ENCODE measurements around the gene GPLD1.

Gene GPLD1

DNA sequence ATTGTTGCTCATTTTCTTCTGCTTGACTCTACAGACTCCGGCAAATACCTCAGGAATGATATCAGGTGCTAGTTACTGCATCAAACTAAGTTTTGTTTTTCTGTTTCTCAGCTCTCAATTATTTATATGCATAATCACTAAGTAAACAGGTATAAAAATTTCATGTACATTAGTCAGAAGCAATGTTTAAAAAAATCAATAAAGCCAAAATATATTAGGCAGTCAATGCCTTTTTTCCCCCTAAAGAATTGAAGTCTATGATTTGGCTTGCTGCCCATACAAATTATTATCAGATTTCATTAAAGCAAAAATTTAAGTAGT lies 107.2 kb downstream of the GPLD1 start:
- DNase-seq (ENCODE audit: low read depth), result no peak

- no peak for DNase-seq (ENCODE audit: low read depth)
These were observed 107.7 kb downstream of the GPLD1 start for GRCh38 chr6:24381476-24382219.

DNA sequence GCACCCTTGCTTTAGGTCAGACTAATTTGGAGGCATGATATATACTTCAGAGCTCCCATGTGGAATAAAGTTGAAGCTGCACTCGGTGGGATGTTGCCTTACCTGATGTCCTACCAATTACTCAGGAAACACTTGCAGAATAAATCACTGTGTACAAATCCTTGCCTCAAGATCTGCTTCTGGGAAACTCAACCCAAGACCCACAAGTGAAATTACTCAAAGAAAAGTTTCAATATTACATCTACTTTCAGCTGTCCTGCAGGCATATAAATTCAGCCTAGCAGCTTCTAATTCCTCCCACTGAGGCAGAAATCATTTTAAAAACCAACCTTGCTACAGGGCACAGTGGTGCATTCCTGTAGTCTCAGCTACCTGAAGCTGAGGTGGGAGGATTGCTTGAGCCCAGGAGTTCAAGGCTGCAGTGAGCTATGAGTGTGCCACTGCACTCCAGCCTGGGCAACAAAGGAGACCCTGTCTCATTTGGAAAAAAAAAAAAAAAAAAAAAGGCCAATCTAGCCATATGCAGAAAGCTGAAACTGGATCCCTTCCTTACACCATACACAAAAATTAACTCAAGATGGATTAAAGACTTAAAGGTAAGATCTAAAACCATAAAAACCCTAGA lies 110.8 kb downstream of the GPLD1 start:
- DNase-seq (ENCODE audit: low read depth), result no peak

All from activated T-helper 1 cell treated with Interleukin-2 at 50 U/mL for 16 hours (primary cell).